ENCODE data around the gene ALKBH7.

The ALKBH7 gene

DNA sequence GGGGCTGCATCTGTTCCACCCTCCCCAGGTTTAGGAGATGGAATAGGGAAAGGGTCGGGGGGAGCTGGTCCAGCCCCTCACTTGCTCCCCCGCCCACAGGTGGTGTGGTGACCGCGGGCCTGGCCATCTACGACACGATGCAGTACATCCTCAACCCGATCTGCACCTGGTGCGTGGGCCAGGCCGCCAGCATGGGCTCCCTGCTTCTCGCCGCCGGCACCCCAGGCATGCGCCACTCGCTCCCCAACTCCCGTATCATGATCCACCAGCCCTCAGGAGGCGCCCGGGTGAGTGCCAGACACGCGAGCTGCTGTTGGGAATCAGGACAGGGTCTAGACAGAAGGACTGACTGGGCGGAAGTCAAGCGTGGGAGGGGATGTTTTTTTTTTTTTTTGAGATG, 8.2 kb upstream of the ALKBH7 start:
- DNase-seq (ENCODE audit: low spot score), result no peak

DNA sequence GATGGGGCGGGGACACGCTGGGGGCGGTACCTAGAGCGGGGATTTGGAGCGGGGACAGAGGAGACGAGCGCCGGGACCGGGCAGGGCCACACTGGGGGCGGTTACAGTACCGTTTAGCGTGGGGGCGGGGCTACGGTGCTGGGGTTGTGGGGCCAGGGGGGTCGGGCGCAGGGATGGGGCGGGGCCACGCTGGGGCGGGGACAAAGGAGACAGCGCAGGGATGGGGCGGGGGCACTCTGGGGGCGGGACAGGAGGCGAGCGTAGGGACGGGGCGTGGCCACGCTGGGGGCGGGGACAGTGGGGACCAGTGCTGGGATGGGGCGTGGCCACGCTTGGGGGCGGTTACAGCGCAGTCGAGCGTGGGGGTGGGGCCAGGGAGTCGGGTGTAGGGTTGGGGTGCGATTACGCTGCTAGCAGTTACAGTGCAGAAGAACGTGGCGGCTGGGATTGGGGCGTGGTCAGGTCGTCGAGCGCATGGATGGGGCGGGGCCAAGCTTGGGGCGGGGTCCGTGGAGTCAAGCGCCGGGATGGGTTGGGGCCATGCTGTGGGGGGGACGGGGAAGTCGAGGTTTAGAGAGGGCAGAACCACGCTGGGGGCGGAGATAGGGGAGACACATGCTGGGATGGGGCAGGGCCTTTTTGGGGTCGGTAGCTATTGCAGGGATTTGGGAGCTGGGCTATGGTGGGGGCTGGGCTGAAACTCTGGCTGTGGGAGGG, 660 bp downstream of the ALKBH7 start:
- peak; percentile 96 for DNase-seq (ENCODE audit: low spot score)

DNA sequence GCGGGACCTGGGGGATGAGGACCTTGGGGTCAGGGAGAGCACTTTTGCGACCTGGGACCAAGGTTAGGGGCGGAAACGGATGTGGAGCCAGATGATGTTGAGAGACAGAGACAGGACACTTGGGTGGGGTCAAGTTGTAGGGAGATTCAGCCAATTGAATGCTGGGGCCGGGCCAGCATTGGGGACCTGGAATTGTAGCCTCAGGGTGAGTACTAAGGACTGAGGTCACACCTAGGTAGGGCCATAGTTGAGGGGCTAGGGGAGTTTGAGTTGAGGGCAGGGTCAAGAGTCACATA, 1.2 kb downstream of the ALKBH7 start:
- peak; percentile 6 for DNase-seq (ENCODE audit: low spot score)

DNA sequence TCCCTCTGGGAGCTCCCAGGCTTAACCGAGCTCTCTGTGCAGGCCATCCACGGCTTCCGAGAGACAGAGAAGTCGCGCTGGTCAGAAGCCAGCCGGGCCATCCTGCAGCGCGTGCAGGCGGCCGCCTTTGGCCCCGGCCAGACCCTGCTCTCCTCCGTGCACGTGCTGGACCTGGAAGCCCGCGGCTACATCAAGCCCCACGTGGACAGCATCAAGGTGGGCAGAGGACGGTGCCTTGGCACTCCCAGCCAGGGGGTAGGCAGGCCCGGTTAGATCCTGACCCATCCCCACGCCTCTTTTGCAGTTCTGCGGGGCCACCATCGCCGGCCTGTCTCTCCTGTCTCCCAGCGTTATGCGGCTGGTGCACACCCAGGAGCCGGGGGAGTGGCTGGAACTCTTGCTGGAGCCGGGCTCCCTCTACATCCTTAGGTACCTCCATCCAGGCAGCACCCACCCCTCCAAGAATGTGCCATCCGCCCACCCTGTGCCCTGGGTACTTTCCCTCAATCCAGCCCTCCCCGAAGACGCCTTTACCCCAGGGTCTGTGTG, 1.6 kb downstream of the ALKBH7 start:
- DNase-seq (ENCODE audit: low spot score), result no peak

DNA sequence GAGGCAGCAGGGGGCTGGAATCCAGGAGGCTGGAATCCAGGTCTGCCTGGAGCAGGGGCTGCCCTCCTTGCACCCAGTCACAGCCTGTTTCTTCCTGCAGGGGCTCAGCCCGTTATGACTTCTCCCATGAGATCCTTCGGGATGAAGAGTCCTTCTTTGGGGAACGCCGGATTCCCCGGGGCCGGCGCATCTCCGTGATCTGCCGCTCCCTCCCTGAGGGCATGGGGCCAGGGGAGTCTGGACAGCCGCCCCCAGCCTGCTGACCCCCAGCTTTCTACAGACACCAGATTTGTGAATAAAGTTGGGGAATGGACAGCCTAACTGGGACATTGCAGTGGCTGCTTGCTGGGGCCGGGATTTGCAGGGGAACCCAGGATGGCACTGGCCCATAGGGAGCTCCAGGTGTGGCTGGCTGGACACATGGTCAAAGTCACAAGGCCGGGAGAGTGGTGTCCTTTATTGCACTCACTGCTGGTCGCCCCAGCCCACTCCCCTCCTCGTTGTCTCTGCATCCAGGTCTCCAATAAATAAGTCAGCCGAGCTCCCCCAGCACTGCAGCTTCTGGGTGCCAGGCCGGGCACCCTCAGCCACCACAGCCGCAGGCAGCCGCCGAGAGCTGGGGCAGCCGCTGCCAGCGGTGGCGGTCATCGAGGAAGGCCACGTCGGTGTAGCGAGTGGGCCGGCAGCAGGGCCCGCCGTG, 2.3 kb downstream of the ALKBH7 start:
- DNase-seq (ENCODE audit: low spot score), result no peak

DNA sequence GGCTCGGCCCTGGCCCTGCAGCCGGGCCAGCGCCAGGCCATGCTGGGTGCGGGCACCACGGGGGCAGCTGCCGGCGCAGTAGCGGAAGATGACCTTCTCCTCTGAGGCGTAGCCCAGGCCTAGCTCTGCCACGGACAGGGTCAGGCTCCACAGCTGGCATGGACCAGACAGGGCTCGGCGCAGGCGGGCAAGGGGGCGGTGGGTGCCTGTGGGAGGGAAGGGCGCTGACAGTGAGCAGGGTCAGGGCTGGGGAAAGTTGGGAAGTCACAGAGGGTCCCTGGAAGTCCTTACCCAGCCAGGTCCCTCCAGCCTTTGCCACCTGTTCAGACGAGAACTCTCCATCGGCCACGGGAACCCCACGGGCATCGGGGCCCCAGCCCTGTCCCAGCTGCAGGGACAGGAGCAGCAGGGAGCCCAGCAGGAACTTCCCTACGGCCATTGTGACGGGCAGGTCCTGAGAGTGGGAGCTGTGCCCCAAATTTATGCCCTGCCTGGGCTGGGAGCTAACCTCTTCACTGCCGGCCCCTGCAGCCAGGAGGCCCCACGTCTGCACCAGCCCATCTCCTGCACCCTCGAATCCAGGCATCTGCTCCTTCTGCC, 2.9 kb downstream of the ALKBH7 start, which contains the start of gene PSPN:
PSPN (minus strand) TSS at position 523 of the 600 bp plus-strand sequence; CDS start at position 439, 84 bp downstream.
- no peak for DNase-seq (ENCODE audit: low spot score)

DNA sequence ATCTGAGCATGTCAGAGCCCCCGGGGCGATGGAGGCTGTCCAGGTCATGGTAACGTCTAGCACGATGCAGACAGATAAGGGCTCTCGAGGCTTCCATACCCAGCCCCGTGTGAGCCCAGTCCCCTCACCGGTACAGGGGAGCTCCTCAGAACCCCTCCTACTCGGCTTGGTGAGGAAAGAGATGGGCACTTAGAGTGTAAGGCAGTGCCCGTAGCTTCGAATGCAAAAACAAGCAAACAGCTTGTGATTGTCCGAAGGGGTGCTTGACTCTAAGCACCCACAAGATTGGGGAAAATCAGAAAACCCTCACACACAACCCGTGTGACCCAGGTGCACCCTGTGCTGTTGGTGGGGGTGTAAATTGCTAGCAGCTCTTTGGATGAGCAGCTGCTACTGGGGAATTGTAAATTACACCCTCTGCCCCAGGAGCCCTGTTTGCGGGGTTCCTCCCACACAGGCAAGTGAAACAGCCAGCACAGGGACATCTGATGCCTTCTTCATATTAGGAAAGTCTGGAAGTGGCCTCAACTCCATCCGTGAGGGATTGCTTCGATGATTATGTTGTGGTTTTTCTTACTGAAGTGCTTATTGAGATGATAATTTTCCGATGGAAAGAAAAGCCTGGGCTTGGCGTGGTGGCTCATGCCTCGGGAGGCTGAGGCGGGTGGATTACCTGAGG, 4.1 kb downstream of the ALKBH7 start:
- DNase-seq (ENCODE audit: low spot score), result no peak

DNA sequence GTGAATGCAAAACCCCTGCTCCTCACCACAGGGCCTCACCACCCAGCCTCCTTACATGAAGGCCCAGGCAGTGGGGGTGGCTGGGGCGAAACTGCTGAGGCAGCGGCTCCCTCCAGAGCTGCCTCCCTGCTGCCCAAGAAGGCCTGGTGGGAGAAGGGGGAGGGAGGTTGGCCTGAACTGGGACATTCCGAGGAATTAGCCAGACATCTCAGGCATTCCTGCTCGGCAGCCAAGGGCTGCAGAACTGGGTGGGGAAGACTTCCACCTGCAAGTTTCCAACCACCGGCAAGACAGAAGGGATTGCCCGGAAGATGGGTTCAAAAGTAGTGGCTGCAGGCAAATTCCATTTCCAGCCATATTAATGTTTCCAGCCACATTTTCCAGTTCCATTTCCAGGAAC, 5.4 kb downstream of the ALKBH7 start:
- no peak for DNase-seq (ENCODE audit: low spot score)

DNA sequence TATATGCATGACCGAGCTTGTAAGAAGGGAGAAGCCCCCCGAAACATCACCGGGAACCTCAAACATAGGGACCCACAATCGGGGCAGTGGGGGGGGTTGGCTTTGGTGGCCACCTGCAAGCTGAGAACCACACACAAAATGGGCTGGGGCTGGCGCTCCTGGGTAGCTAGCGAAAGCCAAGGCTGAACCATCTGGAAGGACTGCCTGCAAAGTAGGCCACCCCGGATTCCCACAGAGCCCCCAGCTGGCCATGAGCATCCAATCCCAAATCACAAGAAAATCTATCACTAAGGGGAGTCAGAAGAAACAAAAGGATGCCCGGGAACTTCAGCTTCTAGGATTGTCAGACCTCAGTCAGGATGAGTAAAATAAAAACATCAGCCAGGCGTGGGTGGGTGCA, 5.9 kb downstream of the ALKBH7 start:
- no peak for DNase-seq (ENCODE audit: low spot score)

DNA sequence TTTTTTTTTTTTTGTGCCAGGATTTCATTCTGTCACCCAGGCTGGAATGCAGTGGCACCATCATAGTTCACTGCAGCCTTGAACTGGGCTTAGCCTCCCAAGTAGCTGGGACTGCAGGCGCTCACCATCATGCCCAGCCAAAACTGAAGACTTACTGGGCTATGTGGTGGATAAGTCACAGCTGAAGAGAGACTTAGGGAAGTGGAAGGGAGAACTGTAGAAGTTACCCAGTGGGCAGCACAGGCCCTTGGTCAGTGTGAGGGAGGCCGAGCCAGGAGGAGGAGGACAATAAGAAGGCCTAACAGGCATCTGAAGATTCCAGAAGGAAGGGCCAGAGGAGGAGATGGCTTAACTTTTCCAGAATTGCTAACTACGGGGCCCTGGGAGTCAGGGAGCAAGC, 7.2 kb downstream of the ALKBH7 start:
- no peak for DNase-seq (ENCODE audit: low spot score)

DNA sequence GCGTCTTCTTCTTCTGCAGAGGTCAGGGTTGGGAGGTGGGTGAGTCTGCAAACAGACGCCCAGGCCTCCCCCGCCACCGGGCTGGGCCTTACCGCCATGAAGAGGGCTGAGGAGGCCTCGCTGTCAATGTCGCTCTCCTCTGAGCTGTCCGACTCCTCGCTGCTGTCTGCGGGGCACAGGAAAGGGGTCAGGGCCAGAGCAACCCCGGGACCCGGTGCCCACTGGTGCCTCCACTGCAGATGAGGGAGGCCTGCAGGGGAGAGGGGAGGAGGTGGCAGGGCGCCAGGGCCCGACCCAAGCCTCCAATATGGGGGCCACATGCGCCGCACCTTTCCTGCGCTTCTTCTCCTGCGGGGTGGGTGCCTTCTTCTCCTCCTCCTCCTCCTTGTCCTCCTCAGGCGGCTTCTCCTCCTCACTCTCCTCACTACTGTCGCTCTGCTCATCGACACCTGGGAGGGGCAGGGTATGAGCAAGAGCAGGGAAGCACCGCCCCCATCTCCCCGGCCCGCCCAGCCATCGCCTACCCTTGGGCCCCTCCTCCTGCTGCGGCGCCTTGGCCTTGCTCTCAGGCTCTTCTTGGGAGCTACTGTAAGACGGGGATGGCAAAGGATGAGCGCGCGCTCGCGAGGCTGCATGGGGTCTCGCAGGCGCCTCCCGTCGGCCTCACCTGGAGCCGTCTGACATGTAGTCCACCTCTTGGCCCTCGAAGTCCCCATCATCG, 8.6 kb downstream of the ALKBH7 start:
- no peak for DNase-seq (ENCODE audit: low spot score)

DNA sequence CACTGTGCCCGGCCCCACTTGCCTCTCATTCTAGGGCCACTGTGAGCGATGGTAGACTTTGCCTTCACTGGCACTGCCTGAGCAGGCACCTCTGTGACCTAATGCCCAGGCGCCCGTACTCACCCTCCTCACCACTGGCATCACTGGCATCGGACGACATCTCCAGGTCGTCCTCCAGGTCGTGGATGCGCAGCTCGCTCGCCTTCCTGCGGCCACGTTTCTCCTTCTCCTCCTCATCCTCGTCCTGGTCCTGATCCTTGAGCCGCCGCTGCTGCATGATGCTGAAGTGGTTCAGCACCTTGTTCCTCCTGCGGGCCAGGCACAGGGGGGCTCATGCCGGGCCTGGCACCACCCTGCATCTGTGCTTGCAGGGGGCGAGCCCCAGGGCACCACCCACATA, 10.6 kb downstream of the ALKBH7 start:
- no peak for DNase-seq (ENCODE audit: low spot score)

DNA sequence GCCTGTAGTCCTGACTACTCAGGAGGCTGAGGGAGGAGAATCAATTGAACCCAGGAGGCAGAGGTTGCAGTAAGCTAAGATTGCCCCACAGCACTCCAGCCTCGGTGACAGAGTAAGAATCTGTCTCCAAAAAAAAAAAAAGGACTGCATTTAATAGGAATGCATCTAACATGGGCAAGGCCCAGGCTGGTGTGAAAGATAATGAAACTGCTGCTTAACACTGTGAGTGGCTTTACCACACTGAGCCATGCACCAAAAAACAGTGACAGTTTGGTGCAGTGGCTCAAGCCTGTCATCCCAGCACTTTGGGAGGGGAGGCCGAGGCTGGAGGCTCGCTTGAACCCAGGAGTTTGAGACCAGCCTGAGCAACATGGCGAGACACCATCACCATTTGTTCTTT, 11.8 kb downstream of the ALKBH7 start:
- no peak for DNase-seq (ENCODE audit: low spot score)

DNA sequence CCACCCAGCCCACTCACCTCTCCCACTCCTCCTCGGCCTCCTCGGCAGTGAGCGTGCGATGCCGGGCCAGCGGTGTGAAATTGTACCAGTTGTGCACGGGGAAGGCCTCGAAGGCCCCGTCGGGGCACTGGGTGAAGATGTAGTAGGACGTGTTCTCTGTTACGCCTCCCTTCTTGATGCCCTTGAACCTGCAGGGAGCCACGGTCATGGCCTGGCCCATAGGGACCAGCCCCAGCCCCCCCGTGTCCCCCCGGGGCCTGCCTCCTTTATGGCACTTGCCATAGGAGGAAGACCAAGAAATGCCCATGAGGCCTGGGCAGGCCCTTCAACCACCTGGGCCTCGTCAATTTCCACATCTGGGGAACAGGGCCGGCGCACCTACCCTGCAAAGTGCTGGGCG, 14.8 kb downstream of the ALKBH7 start:
- no peak for DNase-seq (ENCODE audit: low spot score)

DNA sequence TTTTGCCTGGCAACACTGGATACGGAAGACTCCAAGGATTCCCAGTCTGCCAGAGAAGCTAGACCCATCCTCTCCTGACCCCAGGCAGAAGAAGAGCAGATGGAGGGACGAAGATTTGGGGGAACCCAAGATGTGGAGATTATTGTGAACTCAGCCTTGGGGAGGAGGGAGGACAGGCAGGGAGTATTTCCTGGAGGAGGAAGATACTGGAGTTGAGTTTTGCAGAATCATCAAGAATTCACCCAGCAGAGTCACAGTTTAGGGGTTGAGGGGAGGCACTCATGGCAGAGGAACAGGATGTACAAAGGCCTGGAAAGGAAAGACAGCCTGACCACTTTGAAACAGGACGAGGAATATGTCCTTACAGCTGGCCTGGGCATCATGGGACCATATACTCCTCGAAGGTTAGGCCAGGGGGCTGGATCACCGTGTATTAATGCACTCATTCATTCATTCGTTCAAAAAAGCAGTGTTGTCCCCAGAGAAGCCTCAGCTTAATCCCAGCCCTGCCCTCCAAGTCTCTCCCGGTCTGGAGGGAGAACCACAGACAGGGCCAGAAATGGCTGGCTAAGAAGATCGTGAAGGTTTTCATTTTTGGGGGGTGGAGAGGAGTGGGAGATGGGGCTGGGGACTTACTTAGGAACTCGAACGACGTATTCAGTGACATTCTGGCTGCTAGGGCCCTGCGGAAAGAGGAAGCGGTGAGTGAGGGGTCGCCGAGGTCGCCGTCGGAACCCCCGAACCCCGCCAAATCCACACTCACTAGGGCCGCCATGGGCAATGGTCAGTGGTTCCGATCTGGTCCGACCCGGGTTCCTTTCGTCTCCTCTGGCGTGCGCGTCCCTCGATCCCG, 19.9 kb downstream of the ALKBH7 start:
- DNase-seq (ENCODE audit: low spot score), result peak; percentile 4

DNA sequence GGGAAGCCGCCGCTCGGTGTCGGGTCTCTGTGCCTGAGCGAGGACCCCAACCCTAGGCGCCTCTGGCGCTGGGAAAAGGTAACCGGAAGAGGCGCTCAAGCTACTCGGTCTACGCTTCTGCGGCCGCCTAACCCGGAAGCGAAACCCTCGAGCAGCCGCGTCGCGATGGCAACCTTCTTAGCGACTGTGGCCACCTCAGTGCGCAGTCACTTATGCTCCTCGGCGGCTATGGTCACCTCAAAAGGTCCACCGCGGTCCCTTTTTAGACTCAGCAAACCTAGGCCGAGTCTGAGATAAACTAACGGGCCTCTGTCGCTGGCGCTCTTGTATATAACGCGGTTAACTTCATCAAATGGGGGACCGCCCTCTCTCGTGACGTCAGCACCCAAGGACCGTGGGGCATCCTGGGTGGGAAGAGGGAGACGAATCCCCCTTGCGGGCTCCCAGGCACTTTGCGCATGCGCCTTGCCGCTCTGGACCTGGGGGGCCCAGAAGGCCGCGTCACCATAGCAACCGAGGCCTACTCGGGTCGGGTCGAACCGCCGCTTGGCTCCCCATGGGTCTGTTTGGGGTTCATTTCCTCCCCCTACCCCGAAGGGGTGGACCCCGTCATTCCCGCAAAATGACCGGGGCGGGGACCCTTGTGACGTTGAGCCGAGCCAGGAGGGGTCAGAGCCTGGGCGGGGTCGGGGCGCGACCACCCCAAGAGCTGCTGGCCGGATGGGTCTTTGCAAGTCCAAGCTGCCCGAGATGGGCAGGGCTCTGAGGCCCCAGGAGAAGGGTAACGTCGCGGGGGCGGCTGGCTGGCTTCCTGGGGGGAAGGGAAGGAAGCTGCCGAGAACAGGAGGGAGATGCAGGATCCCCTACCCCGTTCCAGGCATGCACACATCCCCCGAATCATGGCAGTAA, 20.7 kb downstream of the ALKBH7 start, which contains the start of gene GTF2F1:
GTF2F1 (minus strand) TSS at position 91 of the 909 bp plus-strand sequence. CDS start 169 bp downstream, outside the sequence.
- DNase-seq (ENCODE audit: low spot score), result peak; percentile 82

DNA sequence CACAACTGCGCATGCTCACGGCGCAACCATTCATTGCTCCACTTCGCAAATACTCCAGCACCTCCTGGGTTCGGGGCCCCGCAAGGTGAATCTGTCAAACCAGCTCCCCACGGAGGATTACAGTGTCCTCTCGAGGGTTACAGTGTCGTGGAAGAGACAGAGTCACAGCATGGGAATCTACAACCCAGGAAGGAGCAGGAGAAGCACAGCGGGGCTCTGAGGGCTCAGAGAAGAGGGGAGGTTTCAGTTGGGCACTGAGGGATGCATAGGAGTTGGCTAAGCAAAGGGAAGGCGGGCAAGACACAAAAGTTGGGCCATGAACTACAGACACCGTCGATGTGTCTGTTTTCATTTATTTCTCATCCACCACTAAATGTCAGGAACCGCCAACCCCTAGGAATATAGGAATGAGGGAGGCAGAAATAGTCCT, 21.4 kb downstream of the ALKBH7 start:
- DNase-seq (ENCODE audit: low spot score), result no peak

DNA sequence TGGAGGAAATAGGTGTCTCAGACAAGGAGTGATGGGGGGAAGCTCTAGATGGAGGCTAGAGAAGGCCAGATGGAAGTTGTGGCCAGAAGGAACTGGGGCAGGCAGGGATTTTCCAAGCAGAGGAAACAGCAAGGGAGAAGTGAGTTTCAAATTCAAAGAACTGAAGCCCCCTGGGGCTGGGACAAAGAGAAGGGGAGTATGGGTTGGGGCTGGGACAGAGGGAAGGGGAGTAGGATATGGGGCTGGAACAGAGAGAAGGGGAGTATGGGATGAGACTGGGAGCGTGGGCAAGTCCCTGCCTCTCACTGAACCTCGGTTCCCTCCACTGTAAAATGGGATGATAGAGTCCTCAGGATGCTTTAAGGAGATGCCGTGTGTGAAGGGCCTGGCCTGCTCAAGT, 22.2 kb downstream of the ALKBH7 start:
- DNase-seq (ENCODE audit: low spot score), result no peak

DNA sequence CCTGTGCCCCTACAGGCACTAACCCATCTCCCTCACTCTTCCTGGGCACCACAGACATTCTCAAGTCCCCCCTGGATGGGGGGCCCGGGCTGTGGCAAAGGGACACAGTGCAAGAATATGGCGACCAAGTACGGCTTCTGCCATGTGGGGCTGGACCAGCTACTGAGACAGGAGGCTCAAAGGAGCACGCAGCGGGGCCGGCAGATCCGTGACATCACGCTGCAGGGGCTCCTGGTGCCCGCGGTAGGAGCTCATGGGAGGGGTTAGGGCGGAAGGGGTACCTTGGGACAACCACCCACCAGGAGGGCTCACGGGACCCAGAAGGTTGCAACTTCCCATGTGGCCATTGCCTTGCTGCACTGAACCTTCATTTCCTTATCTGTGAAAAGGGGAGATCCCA, 23.7 kb downstream of the ALKBH7 start:
- no peak for DNase-seq (ENCODE audit: low spot score)
